ENCODE data around the gene ALPK1.
"Not testable (repeated sequence)": the region's sequence is repeated elsewhere in the genome, so short reads cannot be mapped to it uniquely, and the experiment has no call there.

Gene ALPK1

DNA sequence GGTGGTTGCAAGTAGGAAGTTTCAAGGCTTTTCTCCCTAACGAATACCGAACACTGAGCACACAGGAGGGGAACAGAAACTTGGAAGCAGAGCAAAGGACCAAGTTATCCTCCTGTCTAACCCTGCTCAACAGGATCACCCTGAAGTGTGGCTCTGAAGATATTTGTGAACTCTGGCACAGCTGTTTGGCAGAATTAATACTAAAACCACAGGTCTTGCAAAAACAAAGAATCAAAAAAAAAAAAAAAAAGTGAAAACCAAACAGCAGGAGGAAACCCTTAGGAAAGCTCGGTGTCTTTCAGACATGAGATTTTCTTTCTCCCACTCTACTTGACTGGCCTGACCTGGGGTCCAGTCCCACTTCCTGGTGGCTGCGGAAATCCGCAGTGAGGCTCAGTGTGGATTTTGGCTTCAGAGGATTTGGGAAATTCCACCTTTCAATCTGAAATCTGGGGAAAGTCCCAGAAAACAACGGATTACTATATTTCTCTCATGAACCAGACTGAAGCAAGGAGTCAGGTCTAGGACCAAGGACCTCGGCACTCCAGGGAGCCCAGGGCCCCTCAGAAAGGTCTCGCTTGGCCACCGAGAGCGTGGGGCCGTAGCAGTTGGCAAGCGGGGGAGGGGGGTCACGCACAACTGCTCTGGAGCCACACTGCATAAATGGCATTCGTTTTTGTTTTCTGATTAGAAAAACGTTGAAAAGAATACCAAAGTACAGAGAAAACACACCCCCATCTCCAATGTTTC, 12.3 kb upstream of the ALPK1 start:
- peak overlapping the region; percentile 25 for H3K9ac ChIP-seq (ENCODE audit: low read length)
- H3K27ac ChIP-seq (ENCODE audit: low read depth, low read length) = no peak overlapping the region

DNA sequence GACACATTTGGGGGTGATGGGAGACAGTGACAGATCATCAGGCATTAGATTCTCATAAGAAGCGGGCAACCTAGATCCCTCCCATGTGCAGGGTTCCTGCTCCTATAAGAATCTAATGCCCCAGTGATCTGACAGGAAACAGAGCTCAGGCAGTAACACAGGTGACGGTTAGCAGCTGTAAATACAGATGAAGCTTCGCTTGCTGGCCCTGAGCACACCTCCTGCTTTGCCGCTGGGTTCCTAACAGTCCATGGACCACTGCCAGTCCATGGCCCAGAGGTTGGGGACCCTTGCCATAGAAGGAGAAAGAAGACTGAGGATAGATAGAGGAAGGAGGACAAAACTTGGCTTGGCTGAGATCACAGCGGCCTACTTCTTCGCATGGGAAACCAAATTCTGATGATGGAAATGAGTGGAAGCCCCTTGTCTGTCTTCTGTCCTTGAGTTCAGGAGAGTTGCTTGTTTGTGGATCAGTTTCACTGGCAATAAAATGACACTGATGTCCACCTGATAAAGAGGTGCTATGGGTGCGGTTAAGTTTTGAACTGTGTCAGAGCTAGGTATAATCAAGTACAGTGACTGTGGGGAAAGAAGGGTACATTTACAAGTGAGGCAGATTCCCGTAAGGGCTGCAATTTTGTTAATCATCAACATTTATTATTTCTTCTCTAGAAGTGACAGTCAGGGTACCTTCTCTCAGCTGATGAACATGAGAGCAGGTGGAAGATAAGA, 9.7 kb upstream of the ALPK1 start:
- H3K36me3 ChIP-seq (ENCODE audit: control insufficient read depth, insufficient read depth, low read length) = no peaks in the 10 kb centered on the region
- 0 out of 2 replicates have a peak, but pooled peaks cover 4% of the 10 kb centered on the region for H3K4me1 ChIP-seq (ENCODE audit: control insufficient read depth, insufficient read depth, low read length)
- peaks cover 2% of the 10 kb centered on the region; the same call in 1 of the 2 replicates for H3K9me3 ChIP-seq (ENCODE audit: control insufficient read depth, insufficient read depth, low read depth, low read length)
- H3K27ac ChIP-seq (ENCODE audit: low read depth, low read length) = no peak overlapping the region
- H3K4me3 ChIP-seq (ENCODE audit: low read depth, low read length) = no peak overlapping the region
- peaks cover 20% of the 10 kb centered on the region for H3K27me3 ChIP-seq (ENCODE audit: control insufficient read depth, insufficient read depth, low read length)
- H3K9ac ChIP-seq (ENCODE audit: low read length) = no peak overlapping the region

More for the DNA sequence above, 12.3 kb upstream of the ALPK1 start:
- H3K4me3 ChIP-seq (ENCODE audit: low read depth, low read length) = peak overlapping the region; percentile 65
- H3K9me3 ChIP-seq (ENCODE audit: control insufficient read depth, insufficient read depth, low read depth, low read length) = peaks cover 16% of the 10 kb centered on the region
- H3K4me1 ChIP-seq (ENCODE audit: control insufficient read depth, insufficient read depth, low read length) = 0 out of 2 replicates have a peak, but pooled peaks cover 4% of the 10 kb centered on the region
- no peaks in the 10 kb centered on the region for H3K36me3 ChIP-seq (ENCODE audit: control insufficient read depth, insufficient read depth, low read length)
- H3K27me3 ChIP-seq (ENCODE audit: control insufficient read depth, insufficient read depth, low read length) = peaks cover 20% of the 10 kb centered on the region

DNA sequence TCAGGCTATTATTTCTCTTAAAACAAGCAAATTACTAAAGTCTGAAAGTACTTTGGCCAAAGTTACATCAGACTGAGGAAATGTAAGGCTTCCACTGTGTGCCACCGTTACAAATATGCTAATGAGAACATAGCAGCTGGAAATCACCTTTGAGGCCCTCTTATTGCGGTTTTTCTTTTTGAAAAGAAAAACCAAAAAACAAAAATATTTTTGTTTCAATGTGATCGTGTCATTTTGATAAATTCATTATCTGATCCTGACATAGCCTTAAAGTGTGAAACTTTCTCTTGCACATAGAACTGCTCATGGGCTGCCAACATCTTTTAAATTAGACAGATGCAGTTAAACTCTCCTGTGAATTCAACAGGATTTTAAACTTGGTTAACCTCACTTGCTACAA, 8.7 kb upstream of the ALPK1 start:
- H3K27me3 ChIP-seq (ENCODE audit: control insufficient read depth, insufficient read depth, low read length) = peaks cover 20% of the 10 kb centered on the region
- H3K4me3 ChIP-seq (ENCODE audit: low read depth, low read length) = no peak overlapping the region
- no peaks in the 10 kb centered on the region for H3K36me3 ChIP-seq (ENCODE audit: control insufficient read depth, insufficient read depth, low read length)
- H3K9me3 ChIP-seq (ENCODE audit: control insufficient read depth, insufficient read depth, low read depth, low read length) = no peaks in the 10 kb centered on the region
- no peak overlapping the region for H3K9ac ChIP-seq (ENCODE audit: low read length)
- no peak overlapping the region for H3K27ac ChIP-seq (ENCODE audit: low read depth, low read length)
- 0 out of 2 replicates have a peak, but pooled peaks cover 4% of the 10 kb centered on the region for H3K4me1 ChIP-seq (ENCODE audit: control insufficient read depth, insufficient read depth, low read length)

DNA sequence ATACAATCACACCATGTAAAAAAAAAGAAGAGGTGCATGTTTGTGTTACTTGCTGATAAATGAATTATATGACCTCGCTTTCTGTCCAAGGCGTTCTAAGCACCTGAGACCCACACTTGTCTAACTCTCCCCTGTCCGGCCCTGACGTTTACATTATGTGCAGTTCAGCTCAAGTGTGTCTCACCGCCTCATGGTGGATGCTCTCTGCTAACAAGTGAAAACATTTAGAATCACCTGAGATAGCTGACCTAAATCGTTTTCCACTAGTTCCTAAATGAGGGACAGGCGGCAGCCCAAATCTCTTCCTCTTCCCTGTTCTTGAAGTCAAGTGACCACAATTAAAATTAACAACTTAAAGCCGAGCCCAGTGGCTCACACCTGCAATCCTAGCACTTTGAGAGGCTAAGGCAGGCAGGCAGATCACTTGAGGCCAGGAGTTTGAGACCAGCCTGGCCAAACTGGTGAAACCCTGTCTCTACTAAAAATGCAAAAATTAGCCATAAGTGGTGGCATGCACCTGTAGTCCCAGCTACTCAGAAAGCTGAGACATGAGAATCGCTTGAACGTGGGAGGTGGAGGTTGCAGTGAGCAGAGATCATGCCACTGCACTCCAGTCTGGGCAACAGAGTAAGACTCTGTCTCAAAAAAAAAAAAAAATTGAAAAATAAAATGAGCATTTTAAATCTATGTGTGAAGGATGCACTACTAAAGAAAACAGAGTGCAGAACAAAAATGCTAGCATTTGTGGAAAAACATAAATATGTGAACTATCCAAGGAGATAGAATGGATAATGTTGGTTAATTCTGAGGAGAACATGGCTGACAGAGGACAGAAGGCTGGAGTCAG, 7.5 kb upstream of the ALPK1 start:
- 0 out of 2 replicates have a peak, but pooled peaks cover 4% of the 10 kb centered on the region for H3K4me1 ChIP-seq (ENCODE audit: control insufficient read depth, insufficient read depth, low read length)
- H3K27ac ChIP-seq (ENCODE audit: low read depth, low read length) = no peak overlapping the region
- H3K4me3 ChIP-seq (ENCODE audit: low read depth, low read length) = no peak overlapping the region

DNA sequence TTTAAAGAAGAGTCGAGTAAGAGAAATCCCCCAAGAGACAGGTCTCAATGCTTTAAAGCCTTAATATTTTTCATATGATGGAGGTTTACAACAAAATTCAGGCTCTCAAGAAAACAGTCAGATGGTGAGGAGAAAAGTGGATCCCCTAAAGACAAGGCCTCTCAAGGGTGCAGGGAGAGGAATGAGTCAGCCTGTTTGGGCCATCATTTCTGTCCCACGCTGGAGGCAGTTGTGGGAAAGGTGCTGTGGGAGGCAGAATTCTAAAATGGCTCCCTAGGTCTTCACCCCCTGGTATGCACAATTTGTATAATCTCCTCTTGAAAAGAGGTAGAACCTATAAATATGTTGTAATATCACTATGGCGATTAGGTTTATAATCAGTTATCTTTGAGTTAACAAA, 6.8 kb upstream of the ALPK1 start:
- Histone ChIP-seq H3K9ac (ENCODE audit: low read length) (no peak overlapping the region), H3K27ac (ENCODE audit: low read depth, low read length) (no peak overlapping the region), H3K36me3 (ENCODE audit: control insufficient read depth, insufficient read depth, low read length) (no peaks in the 10 kb centered on the region)

More for the DNA sequence above, 7.5 kb upstream of the ALPK1 start:
- no peaks in the 10 kb centered on the region for H3K36me3 ChIP-seq (ENCODE audit: control insufficient read depth, insufficient read depth, low read length)
- H3K27me3 ChIP-seq (ENCODE audit: control insufficient read depth, insufficient read depth, low read length) = peaks cover 18% of the 10 kb centered on the region
- no peak overlapping the region for H3K9ac ChIP-seq (ENCODE audit: low read length)
- no peaks in the 10 kb centered on the region for H3K9me3 ChIP-seq (ENCODE audit: control insufficient read depth, insufficient read depth, low read depth, low read length)

DNA sequence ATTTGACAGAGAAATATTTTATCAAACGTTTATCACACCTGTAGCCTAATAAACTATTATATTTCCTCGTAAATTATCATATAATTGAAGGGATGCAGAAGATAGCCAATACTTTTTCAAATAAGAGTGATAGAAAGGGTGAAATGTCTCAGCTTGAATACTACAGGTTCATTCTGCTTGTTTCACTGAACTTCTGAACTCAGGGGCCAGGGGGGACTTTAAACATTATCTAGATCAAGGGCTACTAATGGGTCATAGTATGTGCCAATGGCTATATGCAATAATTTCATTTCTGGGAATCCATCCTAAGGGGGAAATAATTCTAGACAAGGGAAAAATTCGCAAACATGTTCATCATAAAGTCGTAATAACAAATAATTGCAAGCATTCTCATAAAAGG, 2.6 kb downstream of the ALPK1 start:
- no peak overlapping the region for H3K4me3 ChIP-seq (ENCODE audit: low read depth, low read length)
- no peaks in the 10 kb centered on the region for H3K9me3 ChIP-seq (ENCODE audit: control insufficient read depth, insufficient read depth, low read depth, low read length)
- no peak overlapping the region for H3K9ac ChIP-seq (ENCODE audit: low read length)
- no peaks in the 10 kb centered on the region for H3K36me3 ChIP-seq (ENCODE audit: control insufficient read depth, insufficient read depth, low read length)
- H3K27ac ChIP-seq (ENCODE audit: low read depth, low read length) = no peak overlapping the region
- H3K27me3 ChIP-seq (ENCODE audit: control insufficient read depth, insufficient read depth, low read length) = no peaks in the 10 kb centered on the region
- peaks cover 6% of the 10 kb centered on the region for H3K4me1 ChIP-seq (ENCODE audit: control insufficient read depth, insufficient read depth, low read length)

More for the DNA sequence above, 6.8 kb upstream of the ALPK1 start:
- H3K4me3 ChIP-seq (ENCODE audit: low read depth, low read length) = no peak overlapping the region
- peaks cover 11% of the 10 kb centered on the region for H3K27me3 ChIP-seq (ENCODE audit: control insufficient read depth, insufficient read depth, low read length)
- no peaks in the 10 kb centered on the region for H3K9me3 ChIP-seq (ENCODE audit: control insufficient read depth, insufficient read depth, low read depth, low read length)
- H3K4me1 ChIP-seq (ENCODE audit: control insufficient read depth, insufficient read depth, low read length) = no peaks in the 10 kb centered on the region

DNA sequence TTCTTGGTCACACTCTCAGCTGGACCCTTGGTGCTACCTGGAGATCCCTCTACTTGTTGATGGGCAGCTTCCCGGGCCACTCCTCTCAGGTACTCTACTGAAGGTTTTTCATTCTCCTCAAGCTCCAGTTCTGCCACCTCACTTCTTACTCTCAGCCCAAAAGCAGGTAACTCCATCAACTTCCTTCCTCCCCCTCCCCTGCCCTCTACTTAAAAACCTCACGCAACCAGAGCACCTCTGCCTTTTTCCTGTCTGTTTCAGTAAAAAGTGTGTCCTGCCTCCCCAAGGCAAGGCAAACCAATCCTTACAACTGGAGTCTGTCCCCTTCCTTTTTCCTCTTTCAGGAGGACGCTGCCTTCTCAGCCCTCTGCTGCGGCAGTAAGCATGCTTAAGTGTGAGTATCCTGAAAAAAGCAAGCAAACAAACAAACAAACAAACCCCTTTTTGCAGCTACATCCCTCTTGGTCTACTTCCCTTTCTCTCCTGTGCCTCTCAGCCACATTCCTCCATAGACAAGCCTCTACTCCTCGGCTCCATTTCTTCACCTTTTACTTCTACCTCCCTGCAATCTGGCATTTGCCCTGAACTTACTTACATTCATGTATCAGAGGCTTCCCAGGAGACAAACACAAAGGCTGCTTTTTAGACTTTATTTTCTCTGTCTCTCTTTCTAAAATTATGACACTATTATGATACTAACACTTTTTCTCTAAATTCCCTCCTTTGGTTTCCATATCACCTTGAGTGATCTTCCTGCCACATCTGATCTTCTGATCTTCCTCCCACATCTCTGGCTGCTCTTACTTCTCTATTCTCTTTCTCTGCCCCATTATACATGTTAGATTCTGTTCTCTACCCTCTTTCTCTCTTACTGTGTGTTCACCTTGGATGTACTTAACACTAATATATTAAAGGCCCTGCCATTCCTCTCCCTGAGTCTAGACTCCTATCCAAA, 5.4 kb downstream of the ALPK1 start:
- Histone ChIP-seq H3K4me1 (ENCODE audit: control insufficient read depth, insufficient read depth, low read length) (peaks cover 6% of the 10 kb centered on the region; the same call in 1 of the 2 replicates), H3K27me3 (ENCODE audit: control insufficient read depth, insufficient read depth, low read length) (no peaks in the 10 kb centered on the region), H3K36me3 (ENCODE audit: control insufficient read depth, insufficient read depth, low read length) (no peaks in the 10 kb centered on the region), H3K9me3 (ENCODE audit: control insufficient read depth, insufficient read depth, low read depth, low read length) (no peaks in the 10 kb centered on the region), H3K4me3 (ENCODE audit: low read depth, low read length) (no peak overlapping the region), H3K27ac (ENCODE audit: low read depth, low read length) (no peak overlapping the region), H3K9ac (ENCODE audit: low read length) (no peak overlapping the region)

DNA sequence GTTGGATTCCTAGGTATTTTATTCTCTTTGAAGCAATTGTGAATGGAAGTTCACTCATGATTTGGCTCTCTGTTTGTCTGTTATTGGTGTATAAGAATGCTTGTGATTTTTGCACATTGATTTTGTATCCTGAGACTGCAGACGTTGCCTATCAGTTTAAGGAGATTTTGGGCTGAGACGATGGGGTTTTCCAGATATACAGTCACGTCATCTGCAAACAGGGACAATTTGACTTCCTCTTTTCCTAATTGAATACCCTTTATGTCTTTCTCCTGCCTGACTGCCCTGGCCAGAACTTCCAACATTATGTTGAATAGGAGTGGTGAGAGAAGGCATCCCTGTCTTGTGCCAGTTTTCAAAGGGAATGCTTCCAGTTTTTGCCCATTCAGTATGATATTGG, 8.3 kb downstream of the ALPK1 start:
- H3K27me3 ChIP-seq (ENCODE audit: control insufficient read depth, insufficient read depth, low read length); H3K4me3 ChIP-seq (ENCODE audit: low read depth, low read length); H3K9ac ChIP-seq (ENCODE audit: low read length); H3K9me3 ChIP-seq (ENCODE audit: control insufficient read depth, insufficient read depth, low read depth, low read length); H3K27ac ChIP-seq (ENCODE audit: low read depth, low read length); H3K36me3 ChIP-seq (ENCODE audit: control insufficient read depth, insufficient read depth, low read length): not testable (repeated sequence)
- H3K4me1 ChIP-seq (ENCODE audit: control insufficient read depth, insufficient read depth, low read length) = peaks cover 14% of the 10 kb centered on the region

DNA sequence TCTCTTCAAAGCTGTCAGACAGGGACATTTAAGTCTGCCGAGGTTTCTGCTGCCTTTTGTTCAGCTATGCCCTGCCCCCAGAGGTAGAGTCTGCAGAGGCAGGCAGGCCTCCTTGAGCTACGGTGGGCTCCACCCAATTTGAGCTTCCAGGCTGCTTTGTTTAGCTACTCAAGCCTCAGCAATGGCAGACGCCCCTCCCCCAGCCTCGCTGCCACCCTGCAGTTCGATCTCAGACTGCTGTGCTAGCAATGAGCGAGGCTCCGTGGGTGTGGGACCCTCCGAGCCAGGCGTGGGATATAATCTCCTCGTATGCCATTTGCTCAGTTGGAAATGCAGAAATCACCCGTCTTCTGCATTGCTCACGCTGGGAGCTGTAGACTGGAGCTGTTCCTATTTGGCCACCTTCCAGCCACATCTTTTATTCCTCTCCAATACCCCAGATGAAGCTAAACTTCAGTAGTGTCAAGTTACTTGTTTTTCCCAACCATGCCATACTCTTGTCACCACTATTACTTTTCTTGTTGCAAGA, 12.2 kb downstream of the ALPK1 start:
- H3K36me3 ChIP-seq (ENCODE audit: control insufficient read depth, insufficient read depth, low read length); H3K27ac ChIP-seq (ENCODE audit: low read depth, low read length); H3K27me3 ChIP-seq (ENCODE audit: control insufficient read depth, insufficient read depth, low read length); H3K9me3 ChIP-seq (ENCODE audit: control insufficient read depth, insufficient read depth, low read depth, low read length); H3K4me1 ChIP-seq (ENCODE audit: control insufficient read depth, insufficient read depth, low read length): not testable (repeated sequence)
- Histone ChIP-seq H3K9ac (ENCODE audit: low read length) (peak overlapping the region; percentile 20), H3K4me3 (ENCODE audit: low read depth, low read length) (peak overlapping the region; percentile 19; the same call in 1 of the 2 replicates)

DNA sequence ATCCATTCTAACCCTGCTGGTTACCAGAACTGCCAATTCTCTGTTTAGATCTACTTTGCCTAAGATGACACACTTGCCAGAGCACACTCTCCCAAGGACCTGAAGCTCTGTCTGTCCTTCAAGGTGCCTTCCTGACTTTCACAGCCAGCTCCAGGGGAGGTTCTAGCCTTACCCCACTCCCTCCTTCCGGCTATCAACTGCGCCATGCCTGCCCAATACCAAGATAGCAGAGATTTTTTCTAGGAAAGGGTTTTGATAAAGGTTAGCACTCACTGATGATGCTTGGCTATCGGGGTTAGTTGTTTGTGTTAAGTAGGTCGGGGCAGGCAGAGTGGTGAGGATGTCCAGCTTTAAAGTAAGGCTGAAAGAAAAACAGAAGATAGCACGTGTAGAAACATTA, 14.3 kb downstream of the ALPK1 start:
- Histone ChIP-seq H3K4me3 (ENCODE audit: low read depth, low read length) (no peak overlapping the region), H3K4me1 (ENCODE audit: control insufficient read depth, insufficient read depth, low read length) (peaks cover 8% of the 10 kb centered on the region), H3K9me3 (ENCODE audit: control insufficient read depth, insufficient read depth, low read depth, low read length) (no peaks in the 10 kb centered on the region), H3K9ac (ENCODE audit: low read length) (no peak overlapping the region), H3K27ac (ENCODE audit: low read depth, low read length) (no peak overlapping the region), H3K36me3 (ENCODE audit: control insufficient read depth, insufficient read depth, low read length) (no peaks in the 10 kb centered on the region), H3K27me3 (ENCODE audit: control insufficient read depth, insufficient read depth, low read length) (no peaks in the 10 kb centered on the region)

Measured in HUES6 (cell line).